Stimulated activated CD8-positive, alpha-beta memory T cell treated with anti-CD3 and anti-CD28 coated beads, Interleukin-15, amount 100 ng/mL, for 48 hours (primary cell): ENCODE data around the gene ISOC2.

Experiments used
- DNase-seq, 2 donors: peaks; one replicate each; pipeline ENCODE4 v3.0.0-alpha.2; 2020; ENCODE audit warnings: low read depth in 2 of 2

ISOC2 gene

GRCh38 chr19:55477905-55478304, 16.5 kb upstream of the ISOC2 start:
- no peak for DNase-seq

GRCh38 chr19:55476100-55476775, 14.8 kb upstream of the ISOC2 start, which contains the start of gene ZNF628:
Gene ZNF628 (plus strand): TSS chr19:55476617. CDS start chr19:55479911, 3,294 bp downstream.
- DNase-seq: peak; percentile 98

- DNase-seq: no peak
These were observed 13.1 kb upstream of the ISOC2 start for GRCh38 chr19:55474269-55475265.

DNA sequence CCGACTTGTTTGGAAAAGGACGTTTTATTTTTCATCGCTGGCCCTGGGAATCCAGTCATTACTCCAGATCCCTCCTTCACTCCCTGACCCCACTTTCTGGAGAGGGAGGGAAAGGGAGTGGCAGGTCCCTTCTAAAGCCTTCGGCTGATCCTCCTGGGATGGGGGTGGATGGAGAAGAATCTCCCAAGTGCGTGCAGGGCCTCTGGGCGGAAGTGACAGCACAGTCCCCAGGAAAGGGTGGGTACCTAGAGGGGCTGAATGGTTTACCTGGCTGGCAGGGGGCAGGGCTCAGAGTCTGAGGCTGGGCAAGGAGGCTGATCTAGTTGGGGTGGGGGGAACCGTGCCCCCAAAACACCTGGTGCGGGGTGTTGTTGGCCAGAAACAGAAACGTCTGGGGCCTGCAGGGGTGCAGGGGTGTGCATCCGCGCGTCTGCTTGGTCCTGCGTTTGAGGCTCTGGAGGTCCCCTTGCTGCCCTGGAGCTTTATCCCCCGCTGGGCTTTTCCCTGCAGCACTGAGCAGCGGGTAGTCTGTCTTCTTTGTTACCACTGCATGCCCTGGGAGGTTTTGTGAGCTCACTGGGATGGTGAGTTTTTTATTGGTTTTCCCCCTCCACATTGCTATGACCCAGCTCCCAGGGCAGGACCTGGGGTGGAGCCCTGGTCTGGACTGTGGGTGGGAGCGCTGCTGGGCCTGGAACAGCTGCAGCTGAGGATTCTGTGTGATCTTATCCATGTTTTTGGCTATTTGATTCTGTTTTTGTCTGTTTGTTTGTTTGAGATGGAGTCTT, 12.0 kb upstream of the ISOC2 start:
- no peak for DNase-seq

GRCh38 chr19:55472463-55472862, 11.0 kb upstream of the ISOC2 start:
- no peak for DNase-seq

GRCh38 chr19:55471266-55471665, 9.8 kb upstream of the ISOC2 start:
- no peak for DNase-seq

DNA sequence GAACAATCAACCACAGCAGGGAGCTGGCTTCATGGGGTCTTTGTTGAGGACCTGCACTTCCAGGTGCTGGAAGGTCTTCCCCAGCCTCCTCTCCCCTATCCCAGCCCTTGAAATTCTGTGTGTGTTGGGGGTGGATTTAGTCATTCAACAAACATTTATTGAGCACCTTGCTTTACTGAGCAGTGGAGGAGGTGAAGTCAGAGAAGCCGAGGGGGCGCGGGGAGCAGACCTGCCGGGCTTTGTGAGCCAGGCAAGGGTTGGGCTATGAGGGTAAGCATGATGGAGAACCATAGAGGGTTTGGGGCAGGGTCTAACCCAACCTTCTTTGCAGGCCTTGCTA, 6.6 kb upstream of the ISOC2 start:
- no peak for DNase-seq

DNA sequence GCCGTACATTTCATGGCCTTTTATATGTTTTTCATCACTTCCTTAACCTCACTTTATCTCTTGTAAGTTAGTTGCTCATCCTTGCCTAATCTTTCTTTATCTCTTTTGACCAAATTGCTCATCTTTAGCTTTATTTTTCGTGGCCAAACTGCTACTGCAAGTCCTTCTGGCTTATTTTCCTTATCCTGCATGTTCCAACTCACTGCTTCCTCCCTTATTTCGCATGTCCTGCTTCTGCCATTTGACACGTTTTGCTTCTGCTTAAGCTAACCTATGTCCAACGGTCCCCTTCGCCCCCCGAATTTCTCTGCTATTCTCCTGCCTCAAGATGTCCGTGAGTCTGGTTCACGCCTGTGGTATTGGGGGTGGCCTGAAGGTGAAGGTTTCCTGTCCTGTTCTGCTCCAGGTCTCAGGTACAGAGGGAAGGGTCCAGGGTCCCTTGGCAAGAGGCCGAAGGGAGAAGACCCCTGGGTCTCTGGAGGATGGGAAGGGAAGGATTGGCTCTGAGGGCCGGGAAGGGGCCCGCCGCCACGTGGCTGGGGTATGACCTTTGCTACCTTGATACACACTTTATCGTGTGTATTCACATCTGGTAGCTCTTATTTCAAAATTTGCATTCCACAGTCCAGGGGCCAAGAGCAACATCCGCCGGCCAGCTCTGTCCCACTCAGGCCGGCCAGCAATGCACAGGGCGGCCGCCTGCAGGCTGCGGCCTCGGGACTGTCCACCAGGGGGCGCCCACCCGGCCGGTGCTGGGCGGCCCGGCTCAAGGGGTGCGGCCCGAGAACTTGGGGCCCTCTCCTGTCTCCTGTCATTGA, 6.0 kb upstream of the ISOC2 start:
- peak in 1 of 2 donors; percentile 51 for DNase-seq

GRCh38 chr19:55466241-55466614, 4.8 kb upstream of the ISOC2 start:
- no peak for DNase-seq

- no peak for DNase-seq
These were observed 4.2 kb upstream of the ISOC2 start for GRCh38 chr19:55465460-55466240.

DNA sequence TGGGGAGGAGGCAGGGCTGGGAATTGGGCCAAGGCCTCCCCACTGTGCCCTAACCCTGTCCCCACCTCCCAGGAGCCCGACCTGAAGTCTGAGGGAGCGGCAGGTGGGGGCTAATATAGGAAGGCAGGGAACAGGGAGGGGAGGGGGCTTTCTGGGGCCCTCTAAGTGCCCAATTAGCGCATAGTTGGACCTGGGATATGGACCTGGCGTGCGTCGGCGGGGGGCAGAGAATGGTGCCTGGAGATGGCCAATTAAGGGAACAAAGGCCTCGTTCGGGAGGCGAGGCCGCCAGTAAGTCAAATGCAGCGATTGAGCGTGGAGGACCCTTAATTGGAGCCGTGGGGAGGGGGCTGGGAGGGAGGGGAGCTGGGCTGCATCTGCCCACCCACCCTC, 3.2 kb upstream of the ISOC2 start, which contains the start of gene C19orf85:
C19orf85 (minus strand) TSS at position 90 of the 393 bp plus-strand sequence. CDS start 197 bp downstream, outside the sequence.
- DNase-seq: no peak

DNA sequence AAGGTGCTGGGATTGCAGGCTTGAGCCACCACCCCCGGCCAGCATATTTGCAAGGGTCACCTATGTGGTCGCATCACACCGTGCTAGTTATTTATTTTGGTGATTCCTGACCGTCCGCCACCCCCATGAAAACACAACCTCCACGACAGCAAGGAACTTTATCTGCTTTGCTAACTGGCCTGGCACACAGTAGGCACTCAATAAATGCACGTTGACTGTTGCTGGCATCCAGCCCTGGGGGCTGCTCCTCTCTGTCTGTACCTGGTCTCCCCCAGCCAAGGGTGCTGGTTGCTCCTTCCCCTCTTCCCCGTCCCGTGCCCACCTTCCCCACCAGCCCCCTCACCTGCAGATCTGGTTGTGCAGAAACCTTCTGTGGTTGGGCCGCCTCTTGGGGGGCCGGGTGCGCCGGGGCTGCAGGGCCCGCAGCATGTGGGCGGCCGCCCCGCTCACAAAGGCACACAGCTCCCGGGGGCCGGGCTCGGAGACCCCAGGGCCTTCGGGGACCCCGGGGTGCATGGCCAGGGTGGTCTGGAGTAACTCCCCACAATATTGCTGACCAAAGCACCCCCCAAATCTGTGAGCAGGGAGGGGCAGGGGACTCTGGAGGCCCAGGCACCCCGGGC, 2.7 kb upstream of the ISOC2 start:
- DNase-seq: no peak

DNA sequence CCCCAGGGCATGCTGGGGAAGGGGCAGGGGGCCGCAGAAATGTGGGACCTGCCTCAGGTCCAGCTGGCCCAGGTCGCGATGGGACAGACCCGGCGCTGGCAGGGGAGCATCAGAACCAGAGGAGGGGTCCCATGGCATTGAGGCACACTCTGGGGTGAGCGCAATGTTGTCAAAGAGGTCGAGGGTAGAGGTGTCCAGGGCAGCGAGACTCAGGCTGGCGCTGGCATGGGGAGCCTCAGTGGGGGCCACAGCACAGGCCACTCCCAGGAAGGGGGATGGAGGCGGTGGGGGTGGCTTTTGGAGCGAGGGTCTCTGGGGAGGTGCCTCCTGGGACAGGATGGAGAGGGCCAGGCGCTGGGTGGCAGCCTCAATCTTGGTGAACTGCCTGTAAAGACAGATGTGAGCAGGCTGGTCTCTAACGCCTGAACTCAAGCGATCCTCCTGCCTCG, 2.2 kb upstream of the ISOC2 start:
- no peak for DNase-seq

GRCh38 chr19:55462722-55463121, 1.3 kb upstream of the ISOC2 start:
- no peak for DNase-seq

GRCh38 chr19:55461974-55462626, 658 bp upstream of the ISOC2 start:
- no peak for DNase-seq

DNA sequence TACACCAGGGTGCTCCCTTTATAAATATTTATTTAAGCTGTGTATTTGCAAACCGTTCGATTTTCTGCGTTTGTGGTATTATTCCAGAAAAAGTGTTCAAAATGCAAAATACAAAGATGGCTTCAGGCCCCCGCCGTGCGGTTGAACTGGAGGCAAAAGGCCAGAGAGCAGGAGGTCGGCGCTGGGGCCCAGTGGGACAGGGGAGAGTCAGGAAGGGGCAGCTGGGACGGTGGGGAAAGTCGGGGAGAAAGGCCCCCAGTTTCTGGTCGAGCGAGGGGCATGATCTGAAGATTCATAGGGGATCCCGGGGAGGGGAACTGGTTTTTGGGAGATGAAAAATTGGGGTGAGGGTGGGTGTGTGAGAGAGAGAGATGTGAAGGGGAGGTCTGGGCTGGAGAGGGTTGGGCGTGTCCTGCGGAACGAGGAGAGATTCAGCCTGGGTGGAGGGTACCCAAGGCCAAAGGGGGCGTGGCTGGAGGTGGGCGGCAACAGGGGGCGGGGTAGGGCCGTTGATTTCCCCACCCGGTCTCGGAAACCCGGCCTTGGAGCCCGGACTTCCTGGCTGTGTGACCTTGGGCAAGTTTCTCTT, 678 bp downstream of the ISOC2 start:
- peak in 1 of 2 donors; percentile 24 for DNase-seq

DNA sequence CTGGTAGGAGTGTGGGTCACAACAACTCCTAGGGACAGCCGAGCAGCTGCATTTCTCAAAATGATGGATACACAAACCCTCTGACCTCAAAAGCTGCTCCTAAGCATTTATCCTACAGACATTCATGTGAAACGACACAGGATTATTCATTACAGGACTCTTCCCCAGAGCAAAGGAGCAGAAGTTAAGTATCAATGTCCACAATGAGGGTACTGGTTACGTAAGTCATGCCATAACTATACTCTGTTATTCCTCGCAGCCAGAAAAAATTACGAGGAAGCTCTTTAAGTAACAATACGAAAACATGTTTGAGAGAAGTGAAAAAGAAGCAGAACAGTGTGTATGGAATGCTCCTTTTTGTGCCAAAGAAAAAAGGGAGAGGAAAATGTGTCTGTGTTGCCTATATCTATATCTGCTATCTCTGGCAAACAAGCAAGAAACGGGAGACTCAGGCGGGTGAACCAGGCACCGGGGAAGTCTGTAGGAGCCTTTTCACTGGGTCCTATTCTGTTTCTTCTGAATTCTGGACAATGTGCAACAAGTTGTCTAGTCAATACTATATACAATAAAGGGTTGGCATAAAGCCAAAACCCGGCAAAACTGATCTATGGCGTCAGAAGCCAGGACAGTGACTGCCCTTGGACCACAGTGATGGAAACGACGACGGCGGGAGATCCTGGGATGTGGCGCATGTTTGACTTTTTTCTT, 1.3 kb downstream of the ISOC2 start:
- DNase-seq: no peak

DNA sequence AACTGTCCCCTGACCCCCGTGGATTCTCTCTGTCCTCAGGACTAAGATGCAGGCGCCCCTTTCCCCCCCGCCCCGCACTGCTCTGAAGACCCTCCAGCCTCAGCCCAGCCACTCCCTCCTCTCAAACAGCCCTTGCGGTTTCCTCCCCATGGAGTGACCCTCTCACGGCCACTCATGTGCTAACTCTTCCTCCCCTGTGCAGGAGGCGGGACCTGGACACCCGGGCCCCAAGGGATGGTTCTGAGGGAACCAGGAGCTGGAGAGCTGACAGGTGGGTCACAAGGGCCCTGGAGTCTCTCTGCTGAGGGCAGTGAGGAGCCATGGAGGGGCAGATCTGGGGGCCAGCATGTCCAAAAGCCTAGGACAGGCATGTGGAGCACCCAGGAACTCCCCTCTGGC, 1.9 kb downstream of the ISOC2 start:
- no peak for DNase-seq
